IMR-90 (cell line): ENCODE data around the gene ZNF337. TPM values are rescaled to one million over a fixed set of nuclear protein-coding genes. Genes with fewer than 3 reads are reported as not detected.

Experiments used
- ATAC-seq: fragments of 200-7000 bp; cut with Tn5 transposase; 2 replicates; pipeline ENCODE4 v1.9.1; 2020; ENCODE audit warnings: low read depth, mild to moderate bottlenecking, moderate library complexity
- BruUV-seq: library from RNA; stranded (reverse); fragments of 400-500 nt; replicated peaks from 2 replicates; lab custom pipeline; 2021; lab: Mats Ljungman, UMichigan
- CTCF ChIA-PET: fragments of 300-600 bp; formaldehyde crosslinking; extraction: SDS; loops from one replicate; lab custom pipeline; 2021; ENCODE audit warnings: antibody characterized with exemption; lab: Yijun Ruan, JAX
- POLR2A ChIA-PET: fragments of 300-600 bp; sonication (Branson Sonifier 250); formaldehyde crosslinking; loops from one replicate; lab custom pipeline; 2022; ENCODE audit warnings: antibody characterized with exemption; ENCODE audit not compliant: unreplicated experiment; lab: Charles Lee
- DNase-seq: peaks from one replicate; pipeline ENCODE4 v3.0.0; 2013
- H2AFZ ChIP-seq: replicated peaks from 2 replicates; pipeline ENCODE3; 2013; ENCODE audit warnings: low read length, mild to moderate bottlenecking; ENCODE audit not compliant: poor library complexity
- H2AK5ac ChIP-seq: 2 replicates; pipeline ENCODE4 v1.6.1; 2013; ENCODE audit warnings: low read depth, low read length, inconsistent platforms
- H2AK9ac ChIP-seq: replicated peaks from 2 replicates; pipeline ENCODE3; 2013; ENCODE audit warnings: mild to moderate bottlenecking, low read depth, low read length, moderate library complexity; ENCODE audit not compliant: poor library complexity
- H2BK120ac ChIP-seq: 2 replicates; pipeline ENCODE4 v1.6.1; 2013; ENCODE audit warnings: low read depth, low read length, inconsistent platforms
- H2BK15ac ChIP-seq: 3 replicates; pipeline ENCODE4 v1.6.1; 2013; ENCODE audit warnings: low read depth, low read length, inconsistent platforms
- H2BK20ac ChIP-seq: 2 replicates; pipeline ENCODE4 v1.6.1; 2013; ENCODE audit warnings: low read depth, mild to moderate bottlenecking, inconsistent platforms, low read length, moderate library complexity
- H2BK5ac ChIP-seq: 2 replicates; pipeline ENCODE4 v1.6.1; 2013; ENCODE audit warnings: mild to moderate bottlenecking, low read depth, low read length, inconsistent platforms; ENCODE audit not compliant: poor library complexity, severe bottlenecking
- H3K14ac ChIP-seq: replicated peaks from 2 replicates; pipeline ENCODE4 v1.6.1; 2013; ENCODE audit warnings: low read depth, low read length, inconsistent platforms
- H3K18ac ChIP-seq: 2 replicates; pipeline ENCODE4 v1.6.1; 2013; ENCODE audit warnings: low read depth, low read length, control low read depth
- H3K23ac ChIP-seq: 2 replicates; pipeline ENCODE4 v1.6.1; 2013; ENCODE audit warnings: low read depth, low read length, inconsistent platforms
- H3K27ac ChIP-seq: 2 replicates; pipeline ENCODE4 v1.5.1; 2013; ENCODE audit warnings: mild to moderate bottlenecking, control low read depth, low read length; ENCODE audit not compliant: insufficient read depth
- H3K27me3 ChIP-seq: 2 replicates; pipeline ENCODE4 v1.6.1; 2013; ENCODE audit warnings: low read length; ENCODE audit not compliant: control insufficient read depth, insufficient read depth
- H3K36me3 ChIP-seq: 2 replicates; pipeline ENCODE4 v1.6.1; 2013; ENCODE audit warnings: low read length, mixed read lengths; ENCODE audit not compliant: control insufficient read depth, insufficient read depth
- H3K4ac ChIP-seq: 2 replicates; pipeline ENCODE4 v1.6.1; 2013; ENCODE audit warnings: low read depth, low read length, inconsistent platforms
- H3K4me1 ChIP-seq: 2 replicates; pipeline ENCODE4 v1.6.1; 2013; ENCODE audit warnings: low read length, mixed read lengths; ENCODE audit not compliant: control insufficient read depth, insufficient read depth
- H3K4me2 ChIP-seq: 2 replicates; pipeline ENCODE4 v1.6.1; 2013; ENCODE audit warnings: low read depth, mild to moderate bottlenecking, control low read depth, low read length, moderate library complexity
- H3K4me3 ChIP-seq: 2 replicates; pipeline ENCODE4 v1.5.1; 2013; ENCODE audit warnings: low read depth, mild to moderate bottlenecking, control low read depth, low read length, moderate library complexity; ENCODE audit not compliant: insufficient read depth
- H3K56ac ChIP-seq: 2 replicates; pipeline ENCODE4 v1.6.1; 2013; ENCODE audit warnings: low read length, inconsistent platforms; ENCODE audit not compliant: insufficient read depth; ENCODE audit errors: extremely low read depth
- H3K79me1 ChIP-seq, 2 experiments: 2 replicates each; pipeline ENCODE4 v1.6.1; 2013; ENCODE audit warnings: low read length in 2 of 2, inconsistent platforms in 1 of 2, low read depth in 1 of 2
- H3K9ac ChIP-seq: 2 replicates; pipeline ENCODE4 v1.6.1; 2013; ENCODE audit warnings: low read depth, low read length, control low read depth
- H3K9me1 ChIP-seq: 2 replicates; pipeline ENCODE4 v1.6.1; 2013; ENCODE audit warnings: low read length, inconsistent platforms; ENCODE audit not compliant: insufficient read depth
- H3K9me3 ChIP-seq: 2 replicates; pipeline ENCODE4 v1.6.1; 2013; ENCODE audit warnings: low read length; ENCODE audit not compliant: control insufficient read depth, insufficient read depth
- H4K20me1 ChIP-seq: 2 replicates; pipeline ENCODE4 v1.6.1; 2013; ENCODE audit warnings: low read length, inconsistent platforms; ENCODE audit not compliant: insufficient read depth
- H4K5ac ChIP-seq: 2 replicates; pipeline ENCODE4 v1.6.1; 2013; ENCODE audit warnings: mild to moderate bottlenecking, low read depth, low read length, control low read depth
- H4K8ac ChIP-seq, 2 experiments: 2 replicates each; pipeline ENCODE4 v1.6.1; 2013; ENCODE audit warnings: low read depth in 2 of 2, low read length in 2 of 2, control low read depth in 1 of 2, inconsistent platforms in 1 of 2
- H4K91ac ChIP-seq: 2 replicates; pipeline ENCODE4 v1.6.1; 2013; ENCODE audit warnings: low read depth, low read length, inconsistent platforms; ENCODE audit not compliant: insufficient read depth
- BHLHE40 ChIP-seq: fragments of 150-350 bp; IDR thresholded peaks from 2 replicates; pipeline ENCODE4 v1.6.1; 2016; ENCODE audit warnings: mild to moderate bottlenecking, low read depth, low read length
- CEBPB ChIP-seq: IDR thresholded peaks from 2 replicates; pipeline ENCODE4 v1.6.1; 2012; ENCODE audit warnings: low read depth, low read length, improper control_type of control experiment
- CHD1 ChIP-seq: IDR thresholded peaks from 2 replicates; pipeline ENCODE4 v1.6.1; 2012; ENCODE audit warnings: low read depth, low read length, improper control_type of control experiment
- CTCF ChIP-seq: conservative IDR thresholded peaks from 2 replicates; pipeline ENCODE4 v1.5.1; 2012; ENCODE audit warnings: mild to moderate bottlenecking, low read depth, low read length, improper control_type of control experiment
- FOS ChIP-seq: fragments of 150-350 bp; IDR thresholded peaks from 2 replicates; pipeline ENCODE4 v1.6.1; 2016; ENCODE audit warnings: low read depth, low read length
- MAFK ChIP-seq: IDR thresholded peaks from 2 replicates; pipeline ENCODE4 v1.6.1; 2012; ENCODE audit warnings: low read depth, low read length, improper control_type of control experiment
- MAZ ChIP-seq: IDR thresholded peaks from 2 replicates; pipeline ENCODE4 v1.6.1; 2012; ENCODE audit warnings: low read depth, mild to moderate bottlenecking, low read length, improper control_type of control experiment, moderate library complexity, borderline replicate concordance
- MXI1 ChIP-seq: IDR thresholded peaks from 2 replicates; pipeline ENCODE4 v1.6.1; 2012; ENCODE audit warnings: low read depth, mild to moderate bottlenecking, low read length, moderate library complexity, borderline replicate concordance
- NFE2L2 ChIP-seq: fragments of 150-350 bp; IDR thresholded peaks from 2 replicates; pipeline ENCODE4 v1.6.1; 2016; ENCODE audit warnings: low read depth, mild to moderate bottlenecking, low read length
- POLR2A ChIP-seq: IDR thresholded peaks from 2 replicates; pipeline ENCODE4 v1.6.1; 2012; ENCODE audit warnings: mild to moderate bottlenecking, low read depth, low read length
- RAD21 ChIP-seq: IDR thresholded peaks from 2 replicates; pipeline ENCODE4 v1.6.1; 2012; ENCODE audit warnings: low read length, improper control_type of control experiment
- RCOR1 ChIP-seq: IDR thresholded peaks from 2 replicates; pipeline ENCODE4 v1.6.1; 2012; ENCODE audit warnings: mild to moderate bottlenecking, low read length, improper control_type of control experiment; ENCODE audit not compliant: insufficient replicate concordance
- RFX5 ChIP-seq: IDR thresholded peaks from 2 replicates; pipeline ENCODE4 v1.8.0; 2012; ENCODE audit warnings: low read depth, mild to moderate bottlenecking, low read length, moderate library complexity
- SMC3 ChIP-seq: fragments of 150-350 bp; IDR thresholded peaks from 2 replicates; pipeline ENCODE4 v1.6.1; 2016; ENCODE audit warnings: low read depth, mild to moderate bottlenecking, antibody characterized with exemption, low read length, moderate library complexity
- USF2 ChIP-seq: fragments of 150-350 bp; IDR thresholded peaks from 2 replicates; pipeline ENCODE4 v1.6.1; 2017; ENCODE audit warnings: mild to moderate bottlenecking, antibody characterized with exemption, low read length, low read depth
- WGBS, 2 experiments: methylation state at CpG; one replicate each; pipeline versions ENCODE4 v1.1.5 to v1.1.7; 2013; ENCODE audit warnings: missing lambda C conversion rate in 2 of 2; ENCODE audit not compliant: insufficient read length in 1 of 2; ENCODE audit errors: extremely low coverage in 2 of 2; 5-methylcytosine and 5-hydroxymethylcytosine counted together
- dilution Hi-C: fragments of 300-500 bp; cut with HindIII; formaldehyde crosslinking; loops from one replicate; pipeline ENCODE4 v1.14.3; 2018; ENCODE audit warnings: low sequenced_read_pairs; ENCODE audit not compliant: unreplicated experiment
- in situ Hi-C: fragments of 300-500 bp; cut with MboI; formaldehyde crosslinking; loops from 3 replicates; pipeline ENCODE4 v1.14.3; 2019; ENCODE audit warnings: low sequenced_read_pairs, inconsistent platforms, mixed read lengths
- intact Hi-C: fragments of 100-400 bp; cut with micrococcal nuclease; formaldehyde crosslinking; loops from 2 replicates; pipeline ENCODE4 v1.10.0; 2022
- polyA plus RNA-seq, 3 experiments: library from polyadenylated mRNA; depleted of rRNA; stranded (reverse); fragments of >200 nt; gene quantifications; 2 replicates each; pipeline ENCODE4 v1.2.3, GENCODE V29; 2012; ENCODE audit warnings: low replicate concordance in 1 of 3
- total RNA-seq: library from RNA; depleted of rRNA; stranded (reverse); fragments of >200 nt; gene quantifications from 2 replicates; pipeline ENCODE4 v1.2.3, GENCODE V29; 2012
- TF ChIP-seq, protein P1 (sequence below): fragments of 150-350 bp; IDR thresholded peaks from 2 replicates; pipeline ENCODE4 v1.6.1; 2016; ENCODE audit warnings: low read depth, mild to moderate bottlenecking, low read length, moderate library complexity, borderline replicate concordance

The ZNF337 gene
- total and polyA plus RNA-seq, 2 of the 4 experiments (the other 2 are of a cell fraction) = 10.4 to 16.5 TPM

- Histone ChIP-seq H3K27me3 (no peaks in the 10 kb centered on the region), H3K79me1 (no peaks in the 10 kb centered on the region), H3K23ac (no peak overlapping the region), H2BK15ac (no peak overlapping the region), H3K4me2 (no peak overlapping the region), H4K5ac (no peak overlapping the region), H2AFZ (no peak overlapping the region), H2BK120ac (no peak overlapping the region), H3K4me1 (no peaks in the 10 kb centered on the region; the same call in 1 of the 2 replicates), H3K4me3 (no peak overlapping the region), H2BK5ac (no peak overlapping the region), H4K91ac (no peak overlapping the region), H4K20me1 (no peaks in the 10 kb centered on the region), H2AK5ac (no peak overlapping the region), H2BK20ac (no peak overlapping the region), H3K14ac (no peak overlapping the region), H2AK9ac (no peak overlapping the region), H3K18ac (no peak overlapping the region), H3K9me1 (no peaks in the 10 kb centered on the region), H4K8ac (no peak overlapping the region), H3K9ac (no peak overlapping the region), H3K36me3 (no peaks in the 10 kb centered on the region), H3K4ac (no peak overlapping the region), H3K27ac (no peak overlapping the region), H3K9me3 (peaks cover 2% of the 10 kb centered on the region; the same call in 1 of the 2 replicates), H3K56ac (no peak overlapping the region)
- BruUV-seq = no TSS peak
- dilution Hi-C loops = no loop called here
- in situ Hi-C loops = no loop called here
- ChIA-PET CTCF (no interaction called here), POLR2A (no interaction called here)
- DNase-seq (no peak), ATAC-seq (no peak)
- no CpG with 5 or more reads among the region's 2 CpGs for WGBS, 2 experiments
- TF ChIP-seq POLR2A (no peak), MAFK (no peak), CTCF (no peak), MAZ (no peak), USF2 (no peak), RFX5 (no peak), NFE2L2 (no peak), MXI1 (no peak), RAD21 (no peak), FOS (no peak), CHD1 (no peak), CEBPB (no peak), RCOR1 (no peak), BHLHE40 (no peak), SMC3 (no peak)
- TF ChIP-seq, protein P1, sequence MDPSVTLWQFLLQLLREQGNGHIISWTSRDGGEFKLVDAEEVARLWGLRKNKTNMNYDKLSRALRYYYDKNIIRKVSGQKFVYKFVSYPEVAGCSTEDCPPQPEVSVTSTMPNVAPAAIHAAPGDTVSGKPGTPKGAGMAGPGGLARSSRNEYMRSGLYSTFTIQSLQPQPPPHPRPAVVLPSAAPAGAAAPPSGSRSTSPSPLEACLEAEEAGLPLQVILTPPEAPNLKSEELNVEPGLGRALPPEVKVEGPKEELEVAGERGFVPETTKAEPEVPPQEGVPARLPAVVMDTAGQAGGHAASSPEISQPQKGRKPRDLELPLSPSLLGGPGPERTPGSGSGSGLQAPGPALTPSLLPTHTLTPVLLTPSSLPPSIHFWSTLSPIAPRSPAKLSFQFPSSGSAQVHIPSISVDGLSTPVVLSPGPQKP = no peak
- intact Hi-C loops = no loop called here
These were observed 59.4 kb downstream of the ZNF337 start for GRCh38 chr20:25637247-25637646.
